ENCODE data around the gene TMEM212. TPM values are rescaled to one million over a fixed set of nuclear protein-coding genes. Genes with fewer than 3 reads are reported as not detected.

The TMEM212 gene
- total and polyA plus RNA-seq, 9 of the 15 experiments (the other 6 are each of a cell fraction or from before 2014, with no cell fraction given) = not detected

DNA sequence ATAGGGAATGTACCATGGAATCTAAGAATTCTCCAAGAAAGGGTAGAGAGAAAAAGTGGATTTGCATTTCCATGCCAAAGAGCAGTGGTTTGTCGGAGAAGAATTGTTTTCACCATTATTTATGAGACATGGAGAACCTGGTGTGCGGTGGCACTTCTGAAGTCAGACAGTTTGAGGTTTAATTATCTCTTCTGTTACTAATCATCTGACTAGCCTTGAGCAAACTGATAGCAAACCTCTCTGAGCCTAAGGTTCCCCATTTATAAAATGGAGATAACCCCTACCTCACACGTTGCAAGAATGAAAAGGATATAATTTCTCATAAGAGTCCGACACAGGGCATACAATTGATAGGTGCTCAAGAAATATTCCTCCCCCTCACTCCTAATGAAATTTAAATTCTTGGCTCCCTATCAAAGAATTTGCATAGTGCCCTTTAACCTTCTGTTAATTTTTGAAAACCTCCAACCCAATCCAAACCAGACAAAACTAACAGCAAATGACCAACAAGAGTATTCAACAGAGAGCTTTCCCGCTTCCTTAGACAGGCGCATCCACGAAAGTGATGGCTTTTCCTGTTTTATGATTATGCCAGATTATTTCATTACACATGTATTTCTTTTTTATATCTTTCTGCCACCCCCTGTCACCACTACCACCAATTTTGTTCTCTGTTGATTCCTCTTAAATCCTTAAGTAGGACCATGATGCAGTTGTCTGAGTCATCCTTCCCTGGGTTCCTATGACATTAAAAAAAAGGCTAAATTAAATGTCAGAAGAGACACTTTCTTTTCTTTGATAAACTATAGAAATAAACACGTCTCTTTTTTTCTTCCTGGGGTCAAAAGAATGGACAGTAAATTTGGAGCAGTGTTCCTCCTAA is 28.5 kb downstream of the TMEM212 start (continued):
- no peak for TF ChIP-seq HDAC6 (IDR thresholded peaks at IDR 0.05; ENCODE audit: low read depth, low read length)
- TF ChIP-seq NFIC (IDR thresholded peaks at IDR 0.05) = 0 out of 2 replicates have a peak, but pooled peaks have one; percentile 8
- TF ChIP-seq, protein P1, sequence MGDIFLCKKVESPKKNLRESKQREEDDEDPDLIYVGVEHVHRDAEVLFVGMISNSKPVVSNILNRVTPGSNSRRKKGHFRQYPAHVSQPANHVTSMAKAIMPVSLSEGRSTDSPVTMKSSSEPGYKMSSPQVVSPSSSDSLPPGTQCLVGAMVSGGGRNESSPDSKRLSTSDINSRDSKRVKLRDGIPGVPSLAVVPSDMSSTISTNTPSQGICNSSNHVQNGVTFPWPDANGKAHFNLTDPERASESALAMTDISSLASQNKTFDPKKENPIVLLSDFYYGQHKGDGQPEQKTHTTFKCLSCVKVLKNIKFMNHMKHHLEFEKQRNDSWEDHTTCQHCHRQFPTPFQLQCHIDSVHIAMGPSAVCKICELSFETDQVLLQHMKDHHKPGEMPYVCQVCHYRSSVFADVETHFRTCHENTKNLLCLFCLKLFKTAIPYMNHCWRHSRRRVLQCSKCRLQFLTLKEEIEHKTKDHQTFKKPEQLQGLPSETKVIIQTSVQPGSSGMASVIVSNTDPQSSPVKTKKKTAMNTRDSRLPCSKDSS (IDR thresholded peaks at IDR 0.05; ENCODE audit: low read depth, partially characterized antibody) = no peak
- TF ChIP-seq TCF7 (IDR thresholded peaks at IDR 0.05; ENCODE audit: borderline replicate concordance) = peak; percentile 59; the same call in 1 of the 2 replicates
- no peak for TF ChIP-seq RFX1 (IDR thresholded peaks at IDR 0.05)
- no peak for TF ChIP-seq IRF9 (tag; IDR thresholded peaks at IDR 0.05)
- TF ChIP-seq ZNF583 (CRISPR knock-in tag; IDR thresholded peaks at IDR 0.05) = no peak
- peak; percentile 67; the same call in 1 of the 2 replicates for TF ChIP-seq SMARCE1 (IDR thresholded peaks at IDR 0.05)
- no peak for TF ChIP-seq MAFG (tag; conservative IDR thresholded peaks at IDR 0.05)
- TF ChIP-seq KLF16 (IDR thresholded peaks at IDR 0.05) = peak; percentile 51; the same call in 1 of the 2 replicates
- TF ChIP-seq, protein P2, sequence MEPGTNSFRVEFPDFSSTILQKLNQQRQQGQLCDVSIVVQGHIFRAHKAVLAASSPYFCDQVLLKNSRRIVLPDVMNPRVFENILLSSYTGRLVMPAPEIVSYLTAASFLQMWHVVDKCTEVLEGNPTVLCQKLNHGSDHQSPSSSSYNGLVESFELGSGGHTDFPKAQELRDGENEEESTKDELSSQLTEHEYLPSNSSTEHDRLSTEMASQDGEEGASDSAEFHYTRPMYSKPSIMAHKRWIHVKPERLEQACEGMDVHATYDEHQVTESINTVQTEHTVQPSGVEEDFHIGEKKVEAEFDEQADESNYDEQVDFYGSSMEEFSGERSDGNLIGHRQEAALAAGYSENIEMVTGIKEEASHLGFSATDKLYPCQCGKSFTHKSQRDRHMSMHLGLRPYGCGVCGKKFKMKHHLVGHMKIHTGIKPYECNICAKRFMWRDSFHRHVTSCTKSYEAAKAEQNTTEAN (CRISPR knock-in tag; IDR thresholded peaks at IDR 0.05) = no peak
- peak; percentile 65 for TF ChIP-seq FOSL1 (tag; conservative IDR thresholded peaks at IDR 0.05)
- peak; percentile 61 for TF ChIP-seq MECOM (CRISPR knock-in tag; IDR thresholded peaks at IDR 0.05)
- TF ChIP-seq, protein P3, sequence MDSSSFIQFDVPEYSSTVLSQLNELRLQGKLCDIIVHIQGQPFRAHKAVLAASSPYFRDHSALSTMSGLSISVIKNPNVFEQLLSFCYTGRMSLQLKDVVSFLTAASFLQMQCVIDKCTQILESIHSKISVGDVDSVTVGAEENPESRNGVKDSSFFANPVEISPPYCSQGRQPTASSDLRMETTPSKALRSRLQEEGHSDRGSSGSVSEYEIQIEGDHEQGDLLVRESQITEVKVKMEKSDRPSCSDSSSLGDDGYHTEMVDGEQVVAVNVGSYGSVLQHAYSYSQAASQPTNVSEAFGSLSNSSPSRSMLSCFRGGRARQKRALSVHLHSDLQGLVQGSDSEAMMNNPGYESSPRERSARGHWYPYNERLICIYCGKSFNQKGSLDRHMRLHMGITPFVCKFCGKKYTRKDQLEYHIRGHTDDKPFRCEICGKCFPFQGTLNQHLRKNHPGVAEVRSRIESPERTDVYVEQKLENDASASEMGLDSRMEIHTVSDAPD (CRISPR knock-in tag; IDR thresholded peaks at IDR 0.05) = no peak
- peak; percentile 88 for TF ChIP-seq ZNF766 (CRISPR knock-in tag; conservative IDR thresholded peaks at IDR 0.05)
- no peak for TF ChIP-seq ZNF830 (CRISPR knock-in tag; IDR thresholded peaks at IDR 0.05)
- no peak for TF ChIP-seq ZBTB9 (CRISPR knock-in tag; IDR thresholded peaks at IDR 0.05)
- no peak for TF ChIP-seq HOXB6 (CRISPR knock-in tag; IDR thresholded peaks at IDR 0.05; ENCODE audit: borderline replicate concordance)
- peak in 1 of 2 experiments; percentile 67; a peak in 1 of 4 replicates for TF ChIP-seq TEAD1 (CRISPR knock-in tag; IDR thresholded peaks at IDR 0.05)
- TF ChIP-seq SAFB2 (IDR thresholded peaks at IDR 0.05; ENCODE audit: borderline replicate concordance, low read depth, low read length, severe bottlenecking) = no peak
- TF ChIP-seq ZNF347 (CRISPR knock-in tag; IDR thresholded peaks at IDR 0.05; ENCODE audit: low read depth) = no peak
- 0 out of 2 replicates have a peak, but pooled peaks have one; percentile 64 for TF ChIP-seq ZNF589 (CRISPR knock-in tag; IDR thresholded peaks at IDR 0.05; ENCODE audit: low read depth)
